Measurements from ENCODE around the gene LRATD1. TPM values are rescaled to one million over a fixed set of nuclear protein-coding genes. Genes with fewer than 3 reads are reported as not detected.
A peak's percentile ranks its signal among the peaks of the same experiment; 100 is the strongest.

LRATD1 gene
- polyA plus RNA-seq, 1 donor = 12.0 TPM

DNA sequence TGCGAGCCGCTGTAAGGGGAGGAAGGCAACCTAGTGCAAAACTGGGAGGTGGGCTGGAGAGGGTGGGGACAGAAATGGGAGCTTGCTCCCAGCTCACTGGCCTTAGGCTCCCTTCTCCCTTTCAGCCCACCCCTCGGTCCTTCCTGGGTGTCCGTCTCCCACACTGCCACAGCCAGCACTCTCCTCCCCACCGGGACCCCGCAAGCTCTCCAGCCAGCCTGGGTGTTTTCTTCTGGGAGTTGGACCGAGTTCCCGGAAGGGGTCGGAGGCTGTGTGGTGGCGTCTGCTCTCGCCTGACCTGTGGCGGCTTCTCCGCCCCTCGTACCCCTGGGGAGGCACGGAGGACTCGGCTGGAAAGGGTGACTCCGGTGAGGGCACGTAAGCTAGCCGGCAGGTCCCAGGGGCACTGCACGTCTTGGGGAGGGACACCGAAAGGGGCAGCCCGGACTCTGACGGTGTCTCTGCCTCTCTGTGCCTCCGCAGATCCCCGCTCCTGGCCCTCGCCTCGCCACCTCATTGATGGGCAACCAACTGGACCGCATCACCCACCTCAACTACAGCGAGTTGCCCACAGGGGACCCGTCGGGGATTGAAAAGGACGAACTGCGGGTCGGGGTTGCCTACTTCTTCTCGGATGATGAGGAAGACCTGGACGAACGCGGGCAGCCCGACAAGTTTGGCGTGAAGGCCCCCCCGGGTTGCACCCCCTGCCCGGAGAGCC, 1.1 kb downstream of the LRATD1 start:
- DNase-seq = no peak

- peak; percentile 8 for DNase-seq
Measured at GRCh38 chr2:14634182-14634488, 1.6 kb downstream of the LRATD1 start.

DNA sequence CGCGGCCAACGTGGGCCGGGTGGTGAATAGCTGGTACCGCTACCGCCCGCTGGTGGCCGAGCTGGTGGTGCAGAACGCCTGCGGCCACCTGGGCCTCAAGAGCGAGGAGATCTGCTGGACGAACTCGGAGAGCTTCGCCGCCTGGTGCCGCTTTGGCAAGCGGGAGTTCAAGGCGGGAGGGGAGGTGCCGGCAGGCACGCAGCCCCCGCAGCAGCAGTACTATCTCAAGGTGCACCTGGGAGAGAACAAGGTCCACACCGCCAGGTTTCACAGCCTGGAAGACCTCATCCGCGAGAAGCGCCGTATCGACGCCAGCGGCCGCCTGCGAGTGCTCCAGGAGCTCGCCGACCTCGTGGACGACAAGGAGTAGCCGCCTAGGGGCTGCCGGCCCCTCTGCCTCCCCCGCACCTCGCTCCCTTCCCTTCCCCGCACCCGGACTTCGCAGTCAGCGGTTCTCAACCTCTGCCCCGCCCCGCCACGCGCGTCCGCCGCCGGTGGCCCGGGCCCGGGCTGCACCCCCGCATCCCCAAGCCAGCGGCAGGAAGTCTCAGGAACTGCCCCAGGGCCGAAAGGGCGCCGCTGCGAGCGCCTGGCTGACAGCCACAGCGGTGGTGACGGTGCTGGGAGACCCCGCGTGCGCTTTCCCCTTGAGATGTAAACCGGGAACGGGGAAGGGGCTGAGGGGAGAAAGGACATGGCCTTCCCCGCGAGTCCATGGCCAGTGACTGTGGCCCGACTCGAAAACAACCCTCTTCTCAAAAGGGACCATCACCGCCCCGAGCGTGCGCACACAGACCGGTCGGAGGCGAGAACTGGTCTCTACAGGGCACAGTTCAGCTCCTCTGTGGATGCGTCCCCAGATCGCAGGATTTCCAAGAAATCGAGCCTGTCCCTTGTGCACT, 2.2 kb downstream of the LRATD1 start:
- DNase-seq = peak; percentile 53

DNA sequence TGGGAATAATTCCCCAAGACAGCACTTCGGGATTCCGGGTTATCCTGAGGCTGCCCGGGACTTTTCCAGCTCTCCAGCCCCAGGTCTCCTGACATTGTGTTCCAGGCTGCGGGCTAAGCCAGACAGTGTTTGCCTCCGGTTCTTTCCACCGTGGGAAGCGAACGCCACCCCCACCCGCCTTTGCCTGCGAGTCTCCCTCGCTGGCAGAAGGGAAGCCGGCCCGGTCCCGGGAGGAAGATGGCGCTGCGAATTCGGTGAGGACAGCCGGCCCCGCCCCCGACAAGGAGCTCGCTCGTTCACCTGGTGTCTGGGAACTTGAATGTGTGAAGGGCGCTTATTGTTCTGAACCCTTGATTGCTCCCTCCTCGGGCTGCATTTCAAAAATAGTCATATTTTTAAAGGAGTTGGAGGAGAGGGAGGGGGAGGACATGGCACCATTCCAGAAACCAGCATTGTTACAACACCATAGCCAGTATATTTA, 2.9 kb downstream of the LRATD1 start:
- peak; percentile 52 for DNase-seq

GRCh38 chr2:14638488-14638887, 6.0 kb downstream of the LRATD1 start:
- DNase-seq = no peak

- no peak for DNase-seq
Measured at GRCh38 chr2:14641116-14641515, 8.6 kb downstream of the LRATD1 start.

GRCh38 chr2:14642499-14642898, 10.0 kb downstream of the LRATD1 start:
- DNase-seq = no peak

- peak; percentile 38 for DNase-seq
Measured at GRCh38 chr2:14647714-14648113, 15.2 kb downstream of the LRATD1 start.

- DNase-seq = no peak
Measured at GRCh38 chr2:14650066-14650465, 17.5 kb downstream of the LRATD1 start.

- DNase-seq = no peak
Measured at GRCh38 chr2:14654835-14655282, 22.3 kb downstream of the LRATD1 start.

GRCh38 chr2:14656146-14656545, 23.6 kb downstream of the LRATD1 start:
- no peak for DNase-seq

DNA sequence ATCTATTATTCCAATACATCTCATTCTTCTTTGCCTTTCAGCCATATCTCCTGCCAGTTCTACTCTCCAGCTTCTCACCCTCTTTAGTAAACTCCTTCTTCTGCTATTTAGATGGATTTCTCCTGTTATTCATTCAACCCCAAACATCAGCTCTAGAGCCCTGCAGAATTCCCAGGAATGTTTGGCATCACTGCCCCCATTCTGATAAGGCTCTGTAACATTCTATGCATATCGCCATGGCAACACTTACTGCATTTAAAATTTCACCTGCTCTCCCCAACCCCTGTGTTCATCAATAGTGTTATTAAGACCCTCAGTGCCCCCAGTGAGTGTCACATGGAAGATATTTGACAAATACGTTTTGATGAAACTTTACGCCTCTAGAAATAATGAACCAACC, 28.6 kb downstream of the LRATD1 start:
- DNase-seq = no peak

DNA sequence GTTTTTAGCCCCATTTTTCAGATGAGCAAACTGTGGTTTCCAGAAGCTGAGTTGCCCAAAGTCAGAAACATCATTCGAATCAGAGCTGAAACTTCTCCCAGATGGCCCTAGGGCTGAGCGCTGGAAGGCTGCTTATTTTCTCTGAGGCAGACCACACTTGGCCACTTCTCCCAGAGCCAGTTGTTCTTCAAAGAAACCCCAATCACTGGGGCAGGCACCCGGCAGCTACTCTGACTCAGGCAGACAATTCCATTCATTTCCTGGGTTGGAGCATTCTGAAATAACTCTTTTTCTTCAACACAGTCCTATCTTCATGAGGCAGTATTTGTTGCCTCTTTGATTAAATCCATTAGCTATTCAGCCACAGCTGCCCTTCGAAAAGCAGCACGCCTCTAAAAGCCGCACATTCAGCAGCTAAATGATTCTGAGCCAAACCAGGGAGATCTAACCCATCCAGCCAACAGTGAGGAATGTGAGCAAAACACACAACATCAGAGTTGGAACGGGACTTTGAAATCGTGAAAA, 40.9 kb downstream of the LRATD1 start:
- DNase-seq = no peak

DNA sequence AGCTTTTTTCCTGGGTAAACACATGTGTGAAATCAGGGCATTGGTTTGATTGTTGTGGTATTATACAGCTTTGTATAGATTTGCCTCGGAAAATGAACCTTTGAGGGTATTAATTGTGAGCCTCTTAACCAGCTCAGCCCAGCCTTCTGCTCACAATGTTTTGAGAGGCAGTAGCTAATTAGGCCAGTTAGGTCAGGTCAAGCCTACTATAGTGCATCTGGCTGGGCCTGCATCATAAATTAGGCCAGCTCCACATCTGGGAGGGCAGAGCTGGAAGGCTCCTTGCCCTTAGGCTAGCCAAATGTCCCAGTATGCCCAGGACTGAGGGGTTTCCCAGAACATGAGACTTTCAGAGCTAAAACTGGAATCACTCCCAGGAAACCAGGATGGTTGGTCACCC, 43.0 kb downstream of the LRATD1 start:
- no peak for DNase-seq

DNA sequence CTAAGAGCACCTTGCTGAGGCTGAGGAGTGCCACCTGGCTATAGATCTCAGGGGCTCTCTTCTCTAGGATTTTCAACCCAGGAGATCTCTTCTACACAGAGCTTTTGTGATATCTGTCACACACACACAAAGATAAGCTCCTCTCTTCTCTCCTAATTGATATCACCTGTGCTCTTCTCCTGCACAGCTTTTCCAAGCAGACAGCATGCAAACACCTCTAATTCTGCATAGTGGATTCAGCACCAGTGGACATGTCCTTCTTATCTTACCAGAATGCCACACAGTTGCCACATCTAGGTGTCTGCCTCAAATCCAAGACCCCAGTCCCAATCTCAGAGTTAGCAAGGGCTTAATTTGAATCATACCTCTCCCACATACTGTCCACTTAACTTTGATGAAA, 43.9 kb downstream of the LRATD1 start:
- no peak for DNase-seq

GRCh38 chr2:14677039-14677438, 44.5 kb downstream of the LRATD1 start:
- DNase-seq = peak; percentile 6

GRCh38 chr2:14678761-14679160, 46.2 kb downstream of the LRATD1 start:
- DNase-seq = peak; percentile 5

DNA sequence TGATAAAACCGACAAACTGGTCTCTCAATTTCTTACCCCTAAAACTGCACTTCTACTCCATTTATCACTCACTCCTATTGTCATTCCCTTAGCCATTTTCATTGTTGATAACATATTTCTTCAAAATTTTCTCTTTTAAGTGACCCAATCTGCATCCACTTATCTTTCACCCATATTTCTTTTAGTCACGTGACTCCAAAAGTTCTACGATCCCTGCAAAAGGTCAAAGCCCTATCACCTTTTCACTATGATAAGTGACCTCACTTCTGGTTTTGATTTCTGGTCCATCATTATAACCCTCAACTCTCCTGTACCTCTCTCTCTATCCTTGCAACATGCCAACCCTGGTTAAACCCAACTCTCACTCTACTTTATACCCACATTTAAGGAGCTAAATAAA, 49.1 kb downstream of the LRATD1 start:
- DNase-seq = no peak
